Endothelial cell of umbilical vein (primary cell): ENCODE results near the gene PAEP. TPM values are rescaled to one million over a fixed set of nuclear protein-coding genes. Genes with fewer than 3 reads are reported as not detected.

Source experiments
- BruUV-seq: library from RNA; stranded (reverse); fragments of 400-500 nt; replicated peaks from 2 replicates; lab custom pipeline; 2021; lab: Mats Ljungman, UMichigan
- CTCF ChIA-PET: fragments of 300-600, 350-600 bp; sonication (Branson Sonifier 250); formaldehyde crosslinking; loops from one replicate; lab custom pipeline; 2021; ENCODE audit warnings: antibody characterized with exemption, inconsistent platforms; lab: Charles Lee
- POLR2A ChIA-PET: fragments of 300-600, 350-600 bp; sonication (Branson Sonifier 250); formaldehyde crosslinking; loops from one replicate; lab custom pipeline; 2021; ENCODE audit warnings: antibody characterized with exemption, inconsistent platforms; lab: Charles Lee
- DNase-seq: peaks from one replicate; pipeline ENCODE4 v3.0.0-alpha.2; 2011; ENCODE audit warnings: low read depth, low spot score
- FAIRE-seq: peaks from 2 replicates; lab custom pipeline; 2011; peaks lifted over from hg19 to GRCh38; lab: Jason Lieb, UNC
- H2AFZ ChIP-seq: 2 replicates; pipeline ENCODE4 v1.6.0; 2012; ENCODE audit warnings: low read depth, low read length, control low read depth, inconsistent platforms
- H3K27ac ChIP-seq: 2 replicates; pipeline ENCODE4 v1.5.1; 2011; ENCODE audit warnings: low read depth, mild to moderate bottlenecking, control low read depth, low read length, moderate library complexity; ENCODE audit not compliant: insufficient read depth
- H3K27me3 ChIP-seq, 2 experiments: 2 replicates each; pipeline versions ENCODE4 v1.6.0 to v1.6.1; 2011; ENCODE audit warnings: low read length in 2 of 2, mixed read lengths in 1 of 2; ENCODE audit not compliant: control insufficient read depth in 2 of 2, insufficient read depth in 2 of 2
- H3K36me3 ChIP-seq, 2 experiments: 2 replicates in 1 of 2; 3 replicates in 1 of 2; pipeline ENCODE4 v1.5.1; 2011; ENCODE audit warnings: low read length in 2 of 2, mild to moderate bottlenecking in 1 of 2, moderate library complexity in 1 of 2; ENCODE audit not compliant: control insufficient read depth in 2 of 2, insufficient read depth in 2 of 2; ENCODE audit errors: extremely low read depth in 1 of 2
- H3K4me1 ChIP-seq: 3 replicates; pipeline ENCODE4 v1.5.1; 2011; ENCODE audit warnings: mild to moderate bottlenecking, low read length; ENCODE audit not compliant: control insufficient read depth, insufficient read depth; ENCODE audit errors: extremely low read depth
- H3K4me2 ChIP-seq: 2 replicates; pipeline ENCODE4 v1.6.1; 2011; ENCODE audit warnings: low read length, control low read depth, mixed read lengths; ENCODE audit not compliant: insufficient read depth
- H3K4me3 ChIP-seq, 3 experiments: fragments of 200-600 bp in 1 of 3; sonication (generic), shearing (Covaris generic) in 1 of 3; replicated peaks in 1 of 3; 2 replicates each; pipeline ENCODE4 v1.5.1; 2011 to 2016; ENCODE audit warnings: control low read depth in 3 of 3, low read length in 3 of 3, mild to moderate bottlenecking in 2 of 3, inconsistent platforms in 1 of 3, low read depth in 1 of 3, moderate library complexity in 1 of 3; ENCODE audit not compliant: insufficient read depth in 1 of 3
- H3K79me2 ChIP-seq: 2 replicates; pipeline ENCODE4 v1.6.0; 2012; ENCODE audit warnings: low read length, inconsistent platforms; ENCODE audit not compliant: control insufficient read depth, insufficient read depth
- H3K9ac ChIP-seq: replicated peaks from 2 replicates; pipeline ENCODE3; 2011; ENCODE audit warnings: low read length, control low read depth; ENCODE audit not compliant: insufficient read depth; ENCODE audit errors: extremely low read depth
- H3K9me1 ChIP-seq: replicated peaks from 3 replicates; pipeline ENCODE4 v1.6.0; 2011; ENCODE audit warnings: mild to moderate bottlenecking, low read length; ENCODE audit not compliant: control insufficient read depth, insufficient read depth; ENCODE audit errors: extremely low read depth
- H3K9me3 ChIP-seq: replicated peaks from 2 replicates; pipeline ENCODE4 v1.5.1; 2012; ENCODE audit warnings: low read length, inconsistent platforms; ENCODE audit not compliant: control insufficient read depth, insufficient read depth
- H4K20me1 ChIP-seq: replicated peaks from 2 replicates; pipeline ENCODE3; 2011; ENCODE audit warnings: mild to moderate bottlenecking, low read length; ENCODE audit not compliant: control insufficient read depth, insufficient read depth; ENCODE audit errors: extremely low read depth
- CTCF ChIP-seq, 2 donors: IDR thresholded peaks; 1 replicate in 1 of 2; 2 replicates in 1 of 2; pipeline ENCODE4 v1.5.1; 2011; ENCODE audit warnings: low read length in 2 of 2, mild to moderate bottlenecking in 2 of 2, moderate library complexity in 2 of 2, control low read depth in 1 of 2, inconsistent platforms in 1 of 2, low read depth in 1 of 2; ENCODE audit not compliant: insufficient read depth in 1 of 2; ENCODE audit errors: extremely low read depth in 1 of 2
- EZH2 ChIP-seq: IDR thresholded peaks from 2 replicates; pipeline ENCODE4 v1.6.1; 2012; ENCODE audit warnings: borderline replicate concordance, low read depth, mild to moderate bottlenecking, moderate library complexity, low read length, inconsistent platforms; ENCODE audit not compliant: severe bottlenecking
- FOS ChIP-seq: IDR thresholded peaks from 2 replicates; pipeline ENCODE4 v1.6.1; 2011; ENCODE audit warnings: mild to moderate bottlenecking, low read length, moderate library complexity, borderline replicate concordance; ENCODE audit not compliant: insufficient read depth
- GATA2 ChIP-seq: IDR thresholded peaks from 2 replicates; pipeline ENCODE4 v1.7.0; 2011; ENCODE audit warnings: low read depth, mild to moderate bottlenecking, moderate library complexity, mixed read lengths, low read length; ENCODE audit not compliant: insufficient read length, insufficient read depth
- JUN ChIP-seq: IDR thresholded peaks from 2 replicates; pipeline ENCODE4 v1.6.1; 2011; ENCODE audit warnings: borderline replicate concordance, low read depth; ENCODE audit not compliant: insufficient read length, insufficient read depth
- MAX ChIP-seq: IDR thresholded peaks from 2 replicates; pipeline ENCODE4 v1.6.1; 2011; ENCODE audit not compliant: insufficient read depth, insufficient read length
- MYC ChIP-seq: IDR thresholded peaks from one replicate; pipeline ENCODE4 v1.6.1; 2011; ENCODE audit warnings: mild to moderate bottlenecking, low read depth, low read length
- POLR2A ChIP-seq: IDR thresholded peaks from 2 replicates; pipeline ENCODE4 v1.6.1; 2012; ENCODE audit warnings: low read depth, mild to moderate bottlenecking, control low read depth, low read length
- POLR2AphosphoS5 ChIP-seq: IDR thresholded peaks from 2 replicates; pipeline ENCODE4 v1.6.1; 2012; ENCODE audit warnings: low read depth, mild to moderate bottlenecking, control low read depth, low read length, moderate library complexity; ENCODE audit not compliant: insufficient read depth
- dilution Hi-C: fragments of 300-500 bp; cut with MboI; formaldehyde crosslinking; loops from one replicate; pipeline ENCODE4 v1.15.0; 2019; ENCODE audit warnings: low sequenced_read_pairs; ENCODE audit not compliant: extremely low pct_ligation_motif_present
- intact Hi-C: fragments of 100-400 bp; cut with micrococcal nuclease; formaldehyde crosslinking; loops from one replicate; pipeline ENCODE4 v1.10.0; 2022
- polyA plus RNA-seq, 4 experiments: library from polyadenylated mRNA; depleted of rRNA in 3 of 4; stranded (reverse) in 3 of 4; unstranded in 1 of 4; fragments of >200 nt; gene quantifications; 2 replicates each; pipeline versions ENCODE4 v1.2.1 to v1.2.3, GENCODE V29; 2011 to 2012; ENCODE audit warnings: missing spikeins in 1 of 4
- total RNA-seq: library from RNA; stranded (reverse); gene quantifications from 2 replicates; pipeline ENCODE4 v1.2.3, GENCODE V29; 2021

Gene PAEP
- total and polyA plus RNA-seq, 2 donors (not counting 3 experiments of a cell fraction or from before 2014, with no cell fraction given): not detected

GRCh38 chr9:135525241-135526088 lies 36.1 kb upstream of the PAEP start:
- POLR2A ChIA-PET: no interaction called here

More at GRCh38 chr9:135525241-135526088, 36.1 kb upstream of the PAEP start:
- no TSS peak for BruUV-seq
- DNase-seq (no peak), FAIRE-seq (no peak)
- Histone ChIP-seq H4K20me1 (no peaks in the 10 kb centered on the region), H3K9ac (no peak overlapping the region), H3K79me2 (no peaks in the 10 kb centered on the region), H3K27ac (no peak overlapping the region), H3K9me1 (no peaks in the 10 kb centered on the region), H3K9me3 (no peaks in the 10 kb centered on the region), H3K4me3 (no peak overlapping the region), H3K4me1 (no peaks in the 10 kb centered on the region), H3K36me3 (no peaks in the 10 kb centered on the region), H2AFZ (no peak overlapping the region), H3K27me3 (no peaks in the 10 kb centered on the region), H3K4me2 (no peak overlapping the region)
- intact Hi-C loops (no loop called here), dilution Hi-C loops (no loop called here)
- TF ChIP-seq JUN (no peak), CTCF (IDR thresholded peaks at IDR 0.05; ENCODE audit: extremely low read depth in 1 of 2, insufficient read depth in 1 of 2, low read depth in 1 of 2, low read length in 2 of 2) (no peak), EZH2 (no peak), POLR2AphosphoS5 (no peak), MAX (no peak), GATA2 (no peak), FOS (no peak), POLR2A (no peak), MYC (no peak)
- CTCF ChIA-PET: no interaction called here
